ENCODE measurements around the gene PCBD2.
"Not testable (repeated sequence)": the region's sequence is repeated elsewhere in the genome, so short reads cannot be mapped to it uniquely, and the experiment has no call there.

PCBD2 gene

DNA sequence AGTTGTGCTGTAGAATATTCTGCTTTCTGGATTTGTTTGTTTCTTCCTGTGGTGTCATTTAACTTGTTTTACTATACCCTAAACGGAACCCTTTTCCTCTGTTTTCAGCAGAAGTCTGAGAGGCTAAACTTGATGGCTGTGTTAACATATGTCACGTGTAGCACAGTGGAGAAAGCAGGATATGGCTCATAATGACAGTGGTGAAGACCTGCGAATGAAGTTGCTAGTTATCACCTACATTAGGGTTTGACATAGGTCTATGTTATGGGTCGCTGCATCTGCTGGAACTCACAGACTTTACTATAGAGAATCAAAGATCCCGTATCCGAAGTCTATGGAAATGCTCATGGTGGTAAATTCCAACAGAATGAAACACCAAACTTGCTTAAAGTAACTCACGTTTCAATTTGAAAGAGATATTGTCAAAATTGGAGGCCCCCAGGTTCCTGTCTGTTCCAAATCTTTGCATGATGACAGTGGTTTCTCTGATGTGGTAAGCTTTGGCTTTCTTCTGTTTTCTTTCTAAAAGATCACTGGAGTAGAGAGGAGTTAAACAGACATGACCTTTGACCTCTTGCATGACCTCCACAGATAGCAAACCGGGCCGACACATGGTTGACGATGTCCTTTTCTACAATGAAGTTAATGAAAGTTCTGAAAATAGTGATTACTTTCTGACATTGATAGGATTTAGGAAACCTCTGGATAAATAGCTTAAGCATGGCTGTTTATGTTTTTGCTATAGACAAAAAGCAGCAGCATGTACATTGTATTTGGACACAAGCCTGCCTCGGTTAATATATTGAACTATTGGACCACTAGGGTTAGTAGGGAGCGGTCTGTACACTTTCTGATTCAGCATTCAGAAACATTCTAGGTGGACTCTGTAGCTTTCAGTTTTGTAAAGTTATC, 59.7 kb downstream of the PCBD2 start:
- no peak for DNase-seq

DNA sequence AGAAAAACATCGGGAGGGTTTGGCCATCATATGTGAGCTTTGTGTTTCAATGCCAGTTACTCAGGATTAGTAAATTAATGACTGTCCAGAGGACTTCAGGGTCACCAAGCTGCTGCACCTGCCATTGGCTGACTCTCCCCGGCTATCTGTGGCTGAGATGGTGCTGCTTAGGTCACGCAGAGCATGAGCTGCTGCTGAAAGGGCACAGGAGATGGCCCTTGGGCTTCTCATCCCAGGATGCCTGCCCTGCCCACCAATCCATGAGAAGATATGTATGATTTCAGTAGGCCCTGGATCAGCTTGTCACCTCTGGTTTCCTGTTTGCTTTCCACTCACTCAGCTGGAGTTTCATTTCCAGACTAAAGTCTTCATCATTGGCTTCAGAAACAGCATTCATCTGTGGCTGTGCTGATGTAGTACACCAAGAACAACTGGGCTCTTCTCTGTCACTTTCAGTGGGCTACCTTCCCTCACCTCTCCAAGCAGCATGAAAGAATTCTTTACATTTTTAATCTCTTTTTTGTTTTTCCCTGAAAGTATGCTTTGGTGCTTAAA, 60.4 kb downstream of the PCBD2 start:
- no peak for DNase-seq

DNA sequence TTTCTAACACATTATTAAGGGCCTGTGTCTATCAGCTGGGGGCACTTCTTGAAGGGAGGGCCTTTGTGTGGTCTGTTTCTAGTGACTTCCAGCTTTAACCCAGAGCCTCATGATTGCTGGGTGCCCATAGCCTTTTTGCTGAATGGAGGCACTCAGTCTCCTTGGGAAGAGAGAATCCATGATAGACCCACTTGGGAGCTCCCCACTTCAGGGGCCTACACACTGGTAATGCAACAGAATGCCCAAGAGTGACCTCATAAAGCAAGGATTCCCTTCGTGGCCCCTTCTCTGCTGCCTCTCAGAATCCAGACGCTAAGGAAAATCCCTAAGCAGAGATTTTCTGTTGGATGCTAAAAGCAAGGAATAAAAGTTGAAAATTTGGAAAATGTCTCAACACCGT, 62.7 kb downstream of the PCBD2 start, which contains the start of gene CATSPER3:
Gene CATSPER3 (plus strand): TSS at position 301 of the 400 bp plus-strand sequence. CDS start 85 bp downstream, at position 386.
- DNase-seq, result no peak

DNA sequence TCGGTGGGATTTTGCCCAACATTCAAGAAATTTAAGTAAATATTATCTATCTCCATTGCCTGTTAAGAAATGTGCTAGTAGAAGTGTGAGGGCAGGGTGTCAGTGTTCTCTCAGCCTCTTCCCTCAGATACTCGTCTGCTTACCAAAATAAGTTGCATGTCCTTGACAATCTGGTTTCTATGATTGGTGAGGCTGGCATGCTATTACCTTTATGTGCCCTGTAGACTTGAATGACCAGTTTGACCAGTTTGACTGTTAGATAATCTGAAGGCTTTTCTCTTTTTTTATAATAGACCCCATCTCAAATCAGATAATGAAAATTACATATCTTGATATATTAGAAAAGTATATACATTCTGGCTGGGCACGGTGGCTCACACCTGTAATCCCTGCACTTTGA, 63.1 kb downstream of the PCBD2 start:
- no peak for DNase-seq

DNA sequence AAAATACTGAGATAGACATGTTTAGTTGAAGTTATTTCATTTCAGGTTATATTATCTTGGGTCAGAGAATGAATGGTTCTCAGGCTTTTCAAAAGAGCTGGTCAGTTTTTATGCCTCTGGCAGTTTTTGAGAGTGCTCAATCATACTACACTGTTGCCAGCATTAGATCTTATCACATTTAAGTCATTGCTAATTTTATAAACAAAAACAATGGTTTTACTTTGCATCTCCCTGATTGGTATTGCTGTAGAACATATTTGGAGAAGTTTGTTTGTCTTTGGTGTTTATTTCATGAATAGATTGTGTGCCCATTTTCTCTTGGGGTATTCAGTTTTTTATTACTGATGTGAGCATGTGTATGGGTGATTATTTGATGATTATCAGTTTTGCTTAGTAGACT, 64.2 kb downstream of the PCBD2 start:
- DNase-seq, result no peak

DNA sequence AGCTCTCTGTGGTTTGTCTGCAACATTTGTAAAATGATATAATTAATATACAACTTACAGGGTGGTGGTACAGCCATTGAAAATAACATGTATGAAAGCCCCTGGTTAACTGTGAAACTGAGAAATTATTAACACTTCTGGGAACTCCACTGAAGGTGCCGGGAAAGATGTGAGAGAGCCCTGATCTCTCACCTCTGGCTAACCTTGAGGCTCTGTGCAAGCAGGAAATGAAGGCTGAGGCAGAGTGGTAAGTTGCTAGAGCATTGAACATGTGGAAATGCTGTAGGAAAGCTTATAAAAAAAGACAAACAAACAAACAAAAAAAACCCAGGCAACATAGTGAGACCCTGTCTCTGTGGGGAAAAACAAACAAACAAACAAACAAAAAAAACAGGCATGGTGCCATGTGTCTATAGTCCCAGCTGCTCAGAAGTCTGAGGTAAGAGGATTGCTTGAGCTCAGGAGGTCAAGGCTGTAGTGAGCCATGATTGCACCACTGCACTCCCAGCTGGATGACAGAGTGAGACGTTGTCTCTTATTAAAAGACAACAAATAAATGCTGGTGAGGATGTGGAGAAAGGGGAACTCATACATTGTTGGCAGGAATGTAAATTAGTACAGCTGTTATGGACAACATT, 70.3 kb downstream of the PCBD2 start:
- DNase-seq, result no peak

DNA sequence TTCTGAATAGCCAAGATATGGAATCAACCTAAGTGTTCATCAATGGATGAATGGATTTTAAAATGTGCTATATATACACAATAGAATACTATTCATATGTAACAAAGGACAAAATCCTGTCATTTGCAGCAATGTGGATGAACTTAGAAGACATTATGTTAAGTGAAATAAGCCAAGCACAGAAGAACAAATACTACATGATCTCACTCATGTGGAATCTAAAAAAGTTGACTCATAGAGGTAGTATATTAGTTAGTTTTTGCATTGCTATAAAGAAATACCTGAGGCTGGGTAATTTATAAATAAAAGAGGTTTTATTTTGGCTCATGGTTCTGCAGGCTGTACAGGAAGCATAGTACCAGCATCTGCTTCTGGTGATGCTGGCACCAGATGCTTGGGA, 70.9 kb downstream of the PCBD2 start:
- DNase-seq, result no peak

DNA sequence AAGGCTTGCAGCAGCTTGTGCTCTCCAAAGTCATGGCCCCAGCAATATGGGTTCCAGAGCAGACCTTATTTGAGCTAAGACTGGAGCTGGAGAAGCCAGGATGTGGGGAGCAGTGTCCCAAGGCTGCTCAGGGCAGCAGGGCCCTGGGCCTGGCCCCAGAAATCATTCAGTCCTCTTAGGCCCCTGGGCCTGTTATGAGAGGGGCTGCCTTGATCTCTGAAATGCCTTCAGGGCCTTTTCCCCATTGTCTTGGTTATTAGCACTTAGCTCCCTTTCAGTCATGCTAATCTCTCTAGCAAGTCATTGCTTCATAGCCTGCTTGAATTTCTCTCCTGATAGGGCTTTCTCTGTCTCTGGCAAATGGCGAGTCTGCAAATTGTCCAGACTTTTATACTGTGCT, 71.9 kb downstream of the PCBD2 start:
- no peak for DNase-seq

DNA sequence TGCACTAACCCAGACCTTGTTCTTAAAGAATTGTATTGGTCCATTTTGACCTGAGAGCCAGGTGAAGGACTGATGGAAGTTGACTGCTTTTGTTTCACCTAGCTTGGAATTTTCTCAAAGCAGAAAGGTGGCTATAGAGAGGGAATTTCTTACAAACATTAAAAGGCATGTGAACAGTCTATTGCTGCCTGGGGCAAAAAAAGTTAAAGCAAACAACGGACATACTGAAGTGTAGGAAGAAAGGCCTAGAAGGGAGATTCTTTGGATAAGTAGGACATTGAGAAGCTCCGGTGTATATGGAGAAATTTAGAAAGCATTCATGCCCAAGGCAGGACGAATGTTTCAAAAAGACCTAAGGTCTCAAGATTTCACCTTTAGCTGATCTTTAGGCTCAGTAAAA, 74.5 kb downstream of the PCBD2 start:
- DNase-seq, result no peak

DNA sequence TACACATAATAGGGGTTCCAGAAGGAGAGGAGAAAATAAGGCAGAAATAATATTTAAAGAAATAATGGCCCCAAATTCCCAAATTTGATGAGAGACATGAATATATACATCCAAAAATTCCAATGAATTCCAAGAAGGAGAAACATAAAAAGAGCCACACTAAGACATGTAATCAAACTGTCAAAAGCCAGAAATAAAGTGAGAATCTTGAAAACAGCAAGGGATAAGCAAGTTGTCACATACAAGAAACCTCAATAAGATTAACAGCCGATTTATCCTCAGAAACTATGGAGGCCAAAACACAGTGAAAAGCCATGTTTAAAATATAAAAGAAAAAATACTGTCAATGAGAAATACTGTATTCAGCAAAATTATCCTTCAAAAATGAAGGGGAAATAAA, 77.3 kb downstream of the PCBD2 start:
- no peak for DNase-seq

DNA sequence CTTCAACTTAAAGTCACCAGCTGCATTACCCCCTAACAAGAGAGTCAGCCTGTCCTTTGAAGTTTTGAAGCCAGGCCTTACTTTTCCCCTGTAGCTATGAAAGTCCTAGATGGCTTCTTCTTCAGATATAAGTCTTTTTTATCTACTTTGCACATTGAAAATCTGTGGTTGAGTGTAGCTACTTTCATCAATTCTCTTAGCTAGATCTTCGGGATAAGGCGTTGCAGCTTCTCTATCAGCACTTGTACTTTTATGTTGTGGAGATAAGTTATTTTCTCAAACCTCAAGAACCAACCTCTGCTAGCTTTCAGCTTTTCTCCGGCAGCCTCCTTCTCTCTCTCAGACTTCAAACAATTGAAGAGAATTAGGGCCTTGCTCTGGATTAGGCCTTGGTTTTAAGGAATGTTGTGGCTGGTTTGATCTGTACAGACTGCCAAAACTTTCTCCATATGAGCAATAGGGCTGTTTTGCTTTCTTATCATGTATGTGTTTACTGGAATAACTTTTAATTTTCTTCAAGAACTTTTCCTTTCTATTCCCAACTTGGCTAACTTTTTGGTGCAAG, 84.4 kb downstream of the PCBD2 start:
- no peak for DNase-seq

DNA sequence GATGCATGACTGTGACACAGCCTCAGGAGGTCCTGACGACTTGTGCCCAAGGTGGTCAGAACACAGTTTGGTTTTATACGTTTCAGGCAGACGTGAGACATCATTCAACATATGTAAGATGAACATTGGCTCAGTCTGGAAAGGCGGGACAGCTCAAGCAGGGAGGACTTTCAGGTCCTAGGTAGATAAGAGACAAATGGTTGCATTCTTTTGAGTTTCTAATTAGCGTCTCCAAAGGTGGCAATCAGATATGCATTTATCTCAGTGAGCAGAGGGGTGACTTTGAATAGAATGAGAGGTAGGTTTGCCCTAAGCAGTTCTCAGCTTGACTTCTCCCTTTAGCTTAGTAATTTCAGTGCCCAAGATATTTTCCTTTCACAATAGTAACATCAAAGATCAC, 85.3 kb downstream of the PCBD2 start:
- DNase-seq, result not testable (repeated sequence)

DNA sequence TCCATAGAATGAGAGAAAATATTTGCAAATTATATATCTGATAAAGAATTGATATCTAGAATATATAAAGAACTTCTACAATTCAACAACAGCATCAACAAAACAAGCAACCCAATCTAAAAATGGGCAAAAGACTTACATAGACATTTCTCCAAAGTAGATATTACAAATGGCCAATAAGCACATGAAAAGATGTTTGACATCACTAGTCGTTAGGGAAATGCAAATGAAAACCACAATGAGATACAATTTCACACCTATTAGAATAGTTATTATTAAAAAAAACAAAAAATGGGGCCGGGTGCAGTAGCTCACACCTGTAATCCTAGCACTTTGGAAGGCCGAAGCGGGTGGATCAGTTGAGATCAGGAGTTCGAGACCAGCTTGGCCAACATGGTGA, 87.2 kb downstream of the PCBD2 start:
- no peak for DNase-seq

DNA sequence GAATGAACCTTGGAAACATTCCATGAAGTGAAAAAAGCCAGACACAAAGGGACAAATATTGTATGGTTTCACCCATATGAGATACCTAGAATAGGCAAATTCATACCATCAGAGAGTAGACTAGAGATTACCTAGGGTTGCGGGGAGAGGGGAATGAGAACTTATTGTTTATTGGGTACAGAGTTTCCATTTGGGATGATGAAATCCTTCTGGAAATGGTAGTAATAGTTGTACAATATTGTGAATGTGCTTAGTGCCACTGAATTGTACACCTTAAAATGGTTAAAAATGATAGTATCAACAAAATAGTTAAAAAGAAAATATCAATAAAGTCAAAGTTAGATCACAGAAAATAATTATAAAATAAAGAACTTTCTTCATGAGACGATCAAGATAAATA, 88.2 kb downstream of the PCBD2 start:
- no peak for DNase-seq

DNA sequence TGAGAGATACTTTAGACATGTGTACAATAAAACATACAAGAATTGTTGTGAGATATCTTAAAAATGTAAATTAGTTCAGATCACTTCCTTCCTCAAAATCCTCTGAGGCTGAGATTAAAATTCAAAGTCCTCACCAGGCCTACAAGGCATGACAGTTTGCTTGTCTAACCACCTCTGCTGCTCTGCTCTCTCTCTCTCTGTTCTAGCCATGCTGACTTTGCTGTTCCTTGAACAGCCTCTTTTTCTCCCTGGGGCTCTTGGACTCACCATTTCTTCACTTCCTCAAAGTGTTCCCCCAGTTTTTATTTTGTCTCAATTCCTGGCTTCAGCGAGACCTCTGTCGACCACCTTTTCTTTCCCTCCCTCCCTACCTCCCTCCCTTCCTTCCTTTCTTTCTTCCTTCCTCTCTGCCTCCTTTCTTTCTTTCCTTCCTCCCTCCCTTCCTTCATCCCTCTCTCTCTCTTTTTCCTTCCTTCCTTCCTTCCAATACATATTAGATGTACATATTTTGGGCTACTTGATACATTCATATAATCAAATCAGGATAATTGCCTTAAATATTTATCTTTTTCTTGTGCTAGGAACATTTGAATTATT, 89.7 kb downstream of the PCBD2 start:
- DNase-seq, result no peak

DNA sequence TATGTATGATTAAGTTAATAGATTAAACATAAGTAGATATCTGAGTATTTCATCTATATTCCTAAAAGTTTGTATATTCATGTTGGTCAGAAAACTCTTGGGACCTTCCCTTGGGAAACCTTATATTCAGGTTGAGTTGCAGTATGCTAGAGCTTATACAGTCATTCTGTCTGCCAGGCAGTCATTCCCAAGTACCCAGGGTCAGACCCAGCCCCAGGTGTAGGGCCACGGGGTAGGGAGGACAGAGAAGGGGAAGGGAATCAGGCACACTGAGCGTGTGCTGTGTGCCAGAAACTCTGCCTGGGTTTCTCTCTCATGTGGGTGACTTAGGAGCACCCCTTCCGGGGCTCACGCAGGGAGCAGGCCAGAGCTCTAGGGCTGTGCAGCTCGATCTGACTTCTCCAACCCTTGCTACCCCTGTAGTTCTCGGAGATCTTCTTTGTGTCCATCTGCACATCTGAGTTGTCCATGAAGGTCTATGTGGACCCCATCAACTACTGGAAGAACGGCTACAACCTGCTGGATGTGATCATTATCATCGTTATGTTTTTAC, 91.0 kb downstream of the PCBD2 start:
- DNase-seq, result no peak

DNA sequence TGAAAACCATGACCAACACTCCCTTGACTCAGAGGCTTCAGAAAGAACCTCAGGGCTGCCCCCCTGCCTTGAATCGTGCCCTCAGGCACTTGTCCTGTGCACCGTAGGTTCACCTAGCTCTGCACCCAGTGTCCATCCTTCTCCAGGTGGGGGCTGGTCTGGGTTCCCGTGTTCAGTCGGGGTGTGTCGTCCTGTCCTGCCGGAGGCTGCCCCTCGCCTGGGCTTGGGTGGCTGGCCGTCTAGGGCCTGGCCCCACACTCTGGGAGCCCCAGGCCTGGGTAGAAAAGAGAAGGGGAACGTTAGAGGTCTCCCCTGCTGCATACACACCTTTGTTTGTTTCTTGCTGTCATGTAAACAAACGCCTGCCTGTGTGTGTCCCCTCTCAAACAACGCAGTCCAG, 92.1 kb downstream of the PCBD2 start:
- no peak for DNase-seq

DNA sequence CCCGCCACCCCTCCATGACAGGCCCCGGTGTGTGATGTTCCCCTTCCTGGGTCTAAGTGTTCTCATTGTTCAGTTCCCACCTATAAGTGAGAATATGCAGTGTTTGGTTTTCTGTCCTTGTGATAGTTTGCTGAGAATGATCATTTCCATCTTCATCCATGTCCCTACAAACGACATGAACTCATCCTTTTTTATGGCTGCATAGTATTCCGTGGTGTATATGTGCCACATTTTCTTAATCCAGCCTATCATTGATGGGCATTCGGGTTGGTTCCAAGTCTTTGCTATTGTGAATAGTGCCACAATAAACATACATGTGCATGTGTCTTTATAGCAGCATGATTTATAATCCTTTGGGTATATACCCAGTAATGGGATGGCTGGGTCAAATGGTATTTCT, 93.1 kb downstream of the PCBD2 start:
- not testable (repeated sequence) for DNase-seq

DNA sequence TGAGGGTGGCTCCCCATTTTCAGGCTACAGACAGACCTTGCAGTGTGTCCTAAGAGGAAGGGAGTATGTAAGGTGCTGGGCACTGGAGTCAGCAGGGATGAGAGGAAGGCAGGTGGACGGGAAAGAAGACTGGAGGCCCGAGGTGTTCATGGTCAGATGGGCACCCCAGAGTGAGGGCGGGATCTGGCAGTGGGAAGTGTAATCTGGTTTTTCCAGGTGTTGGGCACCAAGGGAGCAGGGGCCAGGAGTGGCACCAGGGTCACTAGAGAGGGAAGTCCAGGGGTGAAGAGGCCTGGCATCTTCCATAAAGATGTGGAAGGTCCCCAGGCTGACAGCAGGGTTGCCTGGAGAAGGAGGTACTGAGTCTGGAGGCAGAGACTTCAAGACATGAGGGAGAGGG, 99.4 kb downstream of the PCBD2 start:
- DNase-seq, result no peak

DNA sequence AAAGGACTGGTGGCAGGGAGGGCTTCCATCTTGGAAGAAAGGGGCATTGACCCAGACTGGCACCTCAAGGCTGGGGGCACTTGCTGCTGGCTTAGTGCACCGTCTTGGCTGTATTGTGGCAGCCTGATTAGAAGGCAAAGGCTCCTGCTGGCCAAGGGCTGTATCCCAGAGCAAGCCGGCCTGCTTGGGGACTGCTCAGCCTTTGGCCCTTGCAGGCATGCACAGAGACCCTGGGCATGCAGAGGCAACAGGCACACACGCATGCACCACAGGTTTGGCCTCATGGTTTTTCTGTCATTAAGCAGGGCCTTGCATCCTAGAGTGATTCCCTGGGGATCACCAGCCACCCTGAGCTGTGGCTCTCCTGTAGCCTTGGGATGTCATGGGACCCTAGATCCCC, 100.1 kb downstream of the PCBD2 start:
- no peak for DNase-seq

DNA sequence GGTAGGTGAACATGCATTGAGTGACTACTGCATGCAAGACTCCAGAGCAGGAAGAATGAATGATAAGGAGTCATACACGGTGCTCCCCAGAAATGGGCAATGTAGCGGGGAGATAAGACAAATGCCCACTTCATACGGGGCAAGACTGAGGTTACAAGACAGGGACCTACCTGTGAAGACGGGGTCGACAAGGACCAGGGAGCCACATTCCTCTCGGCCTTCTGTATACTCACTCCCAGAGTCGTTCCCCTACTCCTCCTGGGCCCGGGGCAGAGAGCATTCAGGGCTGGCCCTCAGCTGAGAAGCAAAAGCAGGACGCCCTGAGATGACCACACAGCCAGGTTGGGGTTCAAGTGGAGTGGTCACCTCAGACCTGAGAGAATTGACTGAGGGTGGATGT, 102.4 kb downstream of the PCBD2 start:
- no peak for DNase-seq

DNA sequence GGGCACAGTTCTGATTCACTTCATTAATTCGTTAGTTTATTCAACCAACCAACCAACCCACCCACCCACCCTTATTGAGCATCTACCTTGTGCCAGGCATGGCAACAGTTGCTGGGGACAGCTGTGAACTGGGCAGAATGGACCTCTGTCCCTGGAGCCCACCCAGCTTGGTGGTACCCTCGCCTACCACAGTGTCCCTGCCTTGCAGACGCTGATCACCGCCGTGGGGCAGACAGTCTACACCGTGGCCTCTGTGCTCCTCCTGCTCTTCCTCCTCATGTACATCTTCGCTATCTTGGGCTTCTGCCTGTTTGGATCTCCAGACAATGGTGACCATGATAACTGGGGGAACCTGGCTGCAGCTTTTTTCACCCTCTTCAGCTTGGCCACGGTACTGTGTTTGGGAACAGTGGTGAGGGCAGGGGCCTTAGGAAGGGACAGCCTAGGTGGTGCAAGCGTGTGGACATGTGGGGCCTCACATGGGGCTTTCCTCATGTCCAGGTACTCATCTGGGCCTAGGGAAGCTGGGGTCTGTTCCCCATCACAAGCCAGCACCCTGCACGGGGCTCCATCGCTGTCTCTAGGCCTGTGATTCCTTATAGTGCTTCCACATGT, 102.9 kb downstream of the PCBD2 start:
- no peak for DNase-seq

DNA sequence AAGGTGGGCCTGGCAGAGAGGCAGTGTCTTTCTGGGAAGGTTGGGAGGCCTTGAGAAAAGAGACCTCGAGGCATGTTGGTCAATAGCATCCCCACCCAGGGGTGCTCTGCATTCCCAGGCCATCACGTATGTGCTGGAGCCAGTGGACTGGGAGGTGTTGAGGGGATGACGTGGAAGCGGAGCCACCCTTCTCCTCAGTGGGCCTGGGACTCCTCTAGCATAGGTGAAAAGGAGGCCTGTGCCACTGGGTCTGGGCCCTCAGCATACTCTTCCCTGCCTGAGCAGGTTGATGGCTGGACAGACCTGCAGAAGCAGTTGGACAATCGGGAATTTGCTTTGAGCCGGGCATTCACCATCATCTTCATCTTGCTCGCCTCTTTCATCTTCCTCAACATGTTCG, 103.6 kb downstream of the PCBD2 start:
- no peak for DNase-seq
